ENCODE data around the gene BEND5.

Gene BEND5

DNA sequence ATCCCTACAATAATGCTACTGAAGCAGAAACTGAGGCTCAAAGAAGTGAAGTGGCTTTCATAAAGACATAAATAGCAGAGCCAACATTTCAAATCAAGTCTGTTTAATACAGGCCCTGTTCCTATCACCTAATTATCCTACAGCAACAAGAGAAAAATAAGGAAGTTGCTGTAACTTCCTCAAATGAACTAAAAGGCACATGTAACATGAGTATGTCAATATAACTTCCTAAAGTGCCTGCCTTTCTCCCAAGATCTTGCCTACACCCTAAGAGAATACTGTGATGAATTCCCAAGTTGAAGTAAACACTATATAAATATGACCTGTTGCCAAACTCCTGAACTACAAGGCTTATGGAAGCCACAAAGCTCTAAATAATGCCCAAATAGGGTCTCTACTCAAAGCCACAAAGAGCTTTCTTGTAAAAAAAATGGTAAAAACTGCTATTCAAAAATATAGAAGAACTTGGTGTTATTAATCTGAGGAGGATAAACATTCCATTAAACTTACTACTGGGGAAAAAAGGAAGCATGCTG is 8.6 kb downstream of the BEND5 start:
- DNase-seq: no peak

DNA sequence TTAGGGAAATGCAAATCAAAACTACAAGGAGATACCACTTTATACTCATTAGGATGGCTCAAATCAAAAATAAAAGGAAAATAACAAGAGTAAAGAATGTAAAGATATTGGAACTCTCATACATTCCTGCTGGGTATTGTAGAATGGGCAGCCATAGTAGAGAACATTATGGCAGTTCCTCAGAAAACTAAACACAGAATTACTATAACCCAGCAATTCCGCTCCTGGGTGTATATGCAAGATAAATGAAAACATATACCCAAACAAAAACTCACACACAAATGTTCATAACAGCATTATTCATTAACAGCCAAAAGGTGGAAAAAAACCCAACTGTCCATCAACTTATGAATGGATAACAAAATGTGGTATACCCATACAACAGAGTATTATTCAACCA is 11.4 kb downstream of the BEND5 start:
- no peak for DNase-seq

DNA sequence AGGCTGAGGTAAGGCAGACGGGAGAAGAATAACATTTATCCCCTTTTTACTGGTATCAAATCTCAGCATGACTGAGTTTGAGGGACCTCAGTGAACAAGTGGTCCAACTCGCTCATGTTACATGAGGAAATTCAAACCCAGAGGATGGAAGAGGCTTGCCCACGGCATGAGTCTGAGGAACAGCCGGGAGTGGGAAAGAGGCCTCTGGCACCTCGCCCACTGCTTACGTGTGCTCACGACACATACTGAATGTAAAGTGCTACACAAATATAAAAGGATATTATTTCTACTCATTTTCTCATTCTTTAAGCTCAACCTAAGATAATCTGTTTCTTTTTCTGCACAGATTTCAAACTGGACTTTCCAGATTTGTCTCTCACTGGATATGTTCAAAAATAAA is 14.7 kb downstream of the BEND5 start:
- no peak for DNase-seq

DNA sequence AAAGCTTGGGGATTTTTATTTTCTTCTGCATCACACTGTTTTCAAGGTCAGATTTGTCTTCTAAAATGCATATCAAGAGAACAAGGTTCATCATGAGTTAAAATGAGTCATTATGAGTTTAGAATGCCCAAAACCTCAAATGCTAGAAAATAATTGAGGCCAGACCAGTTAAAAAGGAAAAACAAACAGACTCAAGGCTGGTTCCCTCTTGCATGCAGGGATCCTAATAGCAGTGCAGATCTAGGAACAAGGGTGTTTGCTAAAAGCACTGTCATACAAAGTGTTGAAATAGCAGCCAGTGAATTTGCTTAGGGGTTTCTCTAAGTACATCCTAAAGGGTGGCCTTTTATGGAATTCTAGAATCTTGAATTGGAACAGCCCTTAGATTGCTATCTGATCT is 15.3 kb downstream of the BEND5 start:
- no peak for DNase-seq

DNA sequence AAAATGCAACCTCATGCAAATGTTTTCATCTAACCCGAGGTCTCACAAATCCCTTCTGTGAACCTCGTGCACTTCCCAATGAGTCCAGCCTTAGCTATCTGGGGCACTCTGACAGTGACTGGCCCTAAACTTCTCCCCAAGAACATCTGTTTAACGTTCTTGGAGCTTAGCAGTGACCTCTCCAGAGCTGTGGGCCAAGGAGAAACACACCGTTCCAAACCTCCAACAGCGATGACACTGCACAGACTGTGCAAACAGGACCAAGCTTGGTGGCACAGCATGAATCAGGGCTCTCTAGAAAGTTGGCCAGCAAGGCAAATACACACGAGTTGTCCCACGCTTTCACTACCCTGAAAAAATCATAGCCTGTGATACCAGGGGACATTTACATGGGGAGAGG is 15.8 kb downstream of the BEND5 start:
- no peak for DNase-seq

DNA sequence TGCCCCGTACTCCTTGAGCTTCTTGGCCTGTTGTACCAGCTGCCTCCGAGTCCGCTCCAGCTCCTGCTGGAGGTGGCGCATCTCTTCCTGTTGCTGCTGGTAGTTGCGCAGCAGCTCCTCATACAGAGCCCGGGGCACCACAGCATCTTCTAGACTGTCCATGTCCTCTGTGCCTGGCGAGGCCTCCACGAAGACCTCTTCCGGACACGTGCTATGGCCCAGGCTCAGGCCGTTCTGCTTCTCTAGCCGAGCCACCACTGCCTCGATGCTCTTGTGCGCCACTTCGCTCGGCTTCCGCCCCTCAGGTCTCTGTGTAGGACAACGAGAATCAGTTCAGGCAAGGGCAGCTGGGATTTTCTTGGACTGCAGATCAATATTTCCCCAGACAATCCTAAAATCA is 17.7 kb downstream of the BEND5 start:
- DNase-seq: no peak

DNA sequence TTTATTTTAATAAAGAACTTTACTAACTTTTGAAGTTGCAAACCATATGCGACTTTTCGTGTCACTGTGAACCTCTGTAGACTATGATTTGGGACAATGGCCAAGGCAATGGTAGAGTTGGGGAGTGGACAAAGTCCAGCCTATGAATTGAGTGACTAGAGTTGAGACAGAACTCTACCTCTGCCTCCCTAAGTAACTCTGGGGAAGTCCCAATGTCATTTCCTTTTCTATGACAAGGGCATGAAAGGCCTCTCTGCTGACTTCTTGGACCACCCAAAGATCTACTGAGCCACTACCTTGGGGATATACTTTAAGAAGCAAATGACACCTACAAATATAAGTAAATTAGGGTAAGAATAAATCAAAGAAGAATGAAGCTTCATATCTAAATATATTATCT is 19.3 kb downstream of the BEND5 start:
- no peak for DNase-seq

DNA sequence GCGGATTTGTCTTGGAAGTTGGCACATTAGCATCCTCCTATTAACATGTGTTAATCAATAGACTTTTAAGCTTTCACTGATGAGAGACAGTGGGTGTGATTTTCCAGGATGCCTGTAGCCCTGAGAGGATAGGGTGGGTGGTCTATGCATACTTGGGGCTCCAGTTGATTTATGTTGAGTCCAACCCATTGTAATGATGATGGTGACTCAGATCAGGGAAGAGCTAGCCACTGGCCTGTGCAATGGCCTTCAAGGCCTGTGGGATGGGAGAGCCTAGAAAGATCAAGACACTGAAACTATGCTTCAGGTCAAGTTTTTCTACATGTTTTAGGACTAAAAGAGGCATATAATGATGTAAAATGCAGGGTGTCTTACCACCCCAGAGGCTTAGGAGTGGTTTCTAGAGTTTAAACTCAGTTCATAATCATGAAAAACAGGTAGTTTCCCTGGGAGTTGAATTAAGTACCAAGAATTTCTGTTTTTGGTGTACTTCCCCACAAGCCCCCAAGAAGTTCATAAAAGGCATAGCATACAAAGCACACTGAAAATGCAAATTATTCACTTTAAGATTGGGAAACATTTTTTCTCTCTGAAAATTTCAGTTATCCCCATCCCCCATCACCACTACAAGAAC is 19.9 kb downstream of the BEND5 start:
- no peak for DNase-seq

DNA sequence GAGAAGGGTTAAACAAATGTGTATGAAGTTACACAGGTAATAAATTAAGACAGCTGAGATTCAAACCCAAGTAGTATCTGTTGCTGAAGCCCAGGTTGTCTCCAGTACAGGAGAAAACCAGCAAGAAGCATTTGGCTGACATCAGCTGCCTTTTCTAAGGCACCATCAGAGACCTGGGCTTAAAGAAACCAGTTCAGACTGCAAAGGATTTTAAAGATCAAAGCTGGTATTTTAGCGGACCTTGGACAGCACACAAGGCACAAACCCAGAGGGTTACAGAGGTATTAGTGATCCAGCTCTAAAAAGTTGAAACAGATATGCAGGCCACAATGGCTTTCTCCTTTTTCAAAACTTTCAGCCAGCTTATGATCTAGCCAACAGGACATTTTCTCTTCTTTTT is 23.4 kb downstream of the BEND5 start:
- DNase-seq: no peak

DNA sequence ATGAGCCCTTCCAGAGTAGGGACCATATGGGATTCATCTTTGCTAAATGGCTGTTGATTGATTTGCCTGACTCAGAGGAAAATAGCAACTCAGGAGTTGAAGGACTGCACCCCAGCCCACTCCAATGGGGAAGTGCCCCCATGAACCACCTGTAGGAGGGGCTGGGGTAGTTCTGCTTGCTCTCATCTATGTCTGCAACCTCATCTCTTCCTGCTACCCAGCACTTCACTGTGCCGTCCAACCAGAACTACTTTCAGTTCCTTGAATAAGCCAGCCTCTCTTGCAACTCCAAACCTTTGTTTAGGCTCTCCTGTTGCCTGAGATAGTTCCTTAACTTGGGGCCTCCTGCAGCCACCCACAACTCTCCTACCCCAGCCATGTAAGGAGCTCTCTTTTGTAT is 26.6 kb downstream of the BEND5 start:
- DNase-seq: no peak

DNA sequence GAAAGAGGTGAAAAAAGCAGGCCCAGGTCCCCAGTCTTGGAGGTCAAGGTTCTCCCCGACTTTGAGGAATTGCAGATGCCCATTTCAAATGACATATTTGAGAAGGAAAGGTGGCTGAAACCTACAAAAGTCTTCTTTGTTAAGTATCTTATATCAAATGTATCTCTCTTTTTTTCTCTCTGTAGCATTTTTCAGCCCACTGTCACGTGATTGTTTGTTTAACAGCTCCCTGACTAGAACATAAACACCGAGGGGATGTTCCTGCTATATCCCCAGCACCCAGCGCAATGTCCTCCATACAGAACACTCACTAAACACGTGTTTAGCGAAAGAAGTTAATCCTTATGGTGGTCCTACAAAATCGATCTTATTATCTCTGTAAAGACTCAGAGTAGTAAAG is 27.6 kb downstream of the BEND5 start:
- DNase-seq: no peak

DNA sequence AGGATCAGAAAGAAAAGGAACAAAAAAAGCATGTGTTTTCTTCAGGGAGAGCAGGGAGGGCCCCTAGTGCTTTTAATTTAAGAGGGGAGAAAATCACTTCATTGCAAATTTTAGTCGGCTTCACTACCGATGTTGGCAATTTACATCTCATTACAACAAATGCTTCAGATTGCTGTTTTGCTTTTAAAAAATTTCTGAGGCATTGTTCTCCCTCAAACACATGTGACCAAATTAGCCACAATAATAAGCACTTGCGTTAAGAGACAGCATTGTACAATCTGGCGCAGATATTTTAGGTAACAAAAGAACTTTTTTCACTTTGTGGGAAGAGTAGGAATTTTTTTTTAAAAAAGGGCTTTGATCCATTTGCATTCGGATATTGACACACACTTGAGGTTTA is 29.8 kb downstream of the BEND5 start:
- no peak for DNase-seq

DNA sequence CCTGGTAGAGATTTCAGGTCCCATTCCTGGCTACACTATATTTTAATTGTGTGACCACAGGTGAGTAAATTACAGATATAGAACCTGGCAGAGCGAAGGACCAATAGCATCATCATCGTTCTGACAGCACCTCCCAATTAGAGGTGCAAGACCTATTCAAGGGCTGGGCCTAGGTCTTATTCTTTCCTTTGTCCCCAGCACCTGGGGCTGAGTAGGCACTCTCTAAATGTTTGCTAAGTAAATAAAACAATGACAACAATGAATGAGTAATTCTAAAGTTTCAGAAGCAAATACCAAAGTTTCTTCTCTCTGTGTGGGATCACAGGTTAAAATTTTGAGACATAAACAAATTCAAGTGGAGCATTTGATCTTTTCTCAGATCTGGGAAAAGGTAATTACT is 32.7 kb downstream of the BEND5 start:
- DNase-seq: no peak

DNA sequence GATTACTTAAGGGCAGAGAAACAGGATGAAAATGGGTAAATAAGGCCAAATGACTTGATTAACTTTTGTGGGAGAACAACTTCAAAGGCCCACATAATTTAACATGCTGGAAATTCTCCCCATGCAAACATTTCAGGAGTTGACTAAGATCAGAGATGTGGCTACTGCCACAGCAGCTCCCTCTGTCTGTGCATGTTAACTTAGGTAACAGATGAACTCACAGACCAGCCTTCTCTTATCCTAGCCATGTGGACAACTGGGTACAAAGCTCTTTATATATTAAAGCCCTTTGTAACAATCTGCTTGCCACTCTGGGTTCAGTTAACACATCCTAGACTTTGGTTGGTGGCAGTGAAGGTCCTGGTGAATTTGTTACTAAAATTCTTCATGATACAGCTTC is 33.2 kb downstream of the BEND5 start:
- DNase-seq: no peak

DNA sequence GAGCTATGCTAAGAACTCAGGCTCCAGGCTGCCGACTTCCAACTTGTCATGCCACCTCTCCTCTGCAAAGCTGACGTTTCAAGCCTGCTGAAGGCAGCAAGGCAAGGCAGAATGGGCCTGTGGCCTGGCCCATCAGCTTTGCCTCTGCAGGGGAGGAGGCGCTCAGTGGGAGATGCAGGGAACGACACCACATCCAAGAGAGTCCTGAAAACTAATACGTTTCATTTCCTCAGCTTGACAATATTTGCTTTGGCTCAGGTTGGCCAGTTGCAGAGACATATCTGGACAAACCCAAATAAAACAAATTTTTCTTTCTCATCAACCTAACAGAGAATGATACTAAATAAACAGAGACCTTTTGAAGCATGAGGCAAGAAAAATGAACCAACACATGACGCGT is 35.3 kb downstream of the BEND5 start:
- no peak for DNase-seq

DNA sequence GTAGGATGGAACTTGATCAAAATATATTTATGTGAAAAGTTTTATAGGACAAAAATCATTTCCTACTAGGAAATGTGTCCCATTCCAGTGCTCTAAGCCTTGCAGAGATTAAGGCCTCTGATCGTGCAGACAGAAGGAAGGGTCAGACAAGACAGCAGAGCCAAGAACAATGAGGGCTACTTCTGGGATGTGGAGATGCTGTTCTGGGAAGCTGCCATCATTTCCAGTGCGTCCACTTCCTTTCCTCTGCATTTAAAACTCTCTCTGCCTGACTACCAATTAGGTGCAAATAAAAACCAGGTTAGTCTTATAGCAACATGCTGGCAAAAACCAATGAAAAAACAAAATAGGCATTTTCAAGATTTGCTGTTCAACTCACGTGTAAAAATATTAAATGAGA is 36.1 kb downstream of the BEND5 start:
- DNase-seq: no peak

DNA sequence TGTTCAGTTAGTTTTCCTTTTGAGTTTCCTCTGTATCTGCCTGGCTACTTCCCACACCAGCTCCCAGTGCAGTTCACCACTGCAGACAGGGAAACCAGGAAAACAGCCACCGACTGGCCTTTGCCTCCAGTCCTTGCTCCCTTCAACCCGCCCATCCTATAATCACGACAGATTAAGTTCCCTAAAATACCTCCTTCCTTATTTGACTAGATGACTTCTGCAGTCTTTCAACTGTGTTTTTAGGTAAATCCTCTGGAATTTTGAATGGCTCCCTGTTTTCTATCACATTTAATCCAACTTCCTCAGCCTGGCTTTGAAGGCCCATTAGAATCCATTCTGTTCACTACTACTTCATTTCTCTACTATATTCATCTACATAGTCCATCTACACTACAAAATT is 37.6 kb downstream of the BEND5 start:
- DNase-seq: no peak

DNA sequence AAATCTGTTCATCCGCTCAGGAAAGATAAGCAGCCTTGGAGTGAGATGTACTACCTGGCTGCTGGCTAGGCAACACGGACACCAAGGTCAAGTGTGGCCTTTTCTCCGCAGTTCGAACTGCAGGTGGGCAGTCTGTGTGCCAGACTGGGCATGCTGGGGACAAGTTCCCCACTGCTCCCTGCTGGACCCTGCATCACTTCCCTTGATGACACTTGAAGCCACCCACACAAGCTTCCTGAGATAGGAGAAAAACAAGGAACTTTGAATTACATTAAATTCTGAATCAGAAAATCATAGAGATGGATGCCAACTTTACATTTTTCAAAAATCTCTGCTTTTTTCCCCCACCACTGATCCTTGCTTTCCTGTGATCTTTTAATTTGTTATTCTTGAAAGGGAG is 38.3 kb downstream of the BEND5 start:
- no peak for DNase-seq

DNA sequence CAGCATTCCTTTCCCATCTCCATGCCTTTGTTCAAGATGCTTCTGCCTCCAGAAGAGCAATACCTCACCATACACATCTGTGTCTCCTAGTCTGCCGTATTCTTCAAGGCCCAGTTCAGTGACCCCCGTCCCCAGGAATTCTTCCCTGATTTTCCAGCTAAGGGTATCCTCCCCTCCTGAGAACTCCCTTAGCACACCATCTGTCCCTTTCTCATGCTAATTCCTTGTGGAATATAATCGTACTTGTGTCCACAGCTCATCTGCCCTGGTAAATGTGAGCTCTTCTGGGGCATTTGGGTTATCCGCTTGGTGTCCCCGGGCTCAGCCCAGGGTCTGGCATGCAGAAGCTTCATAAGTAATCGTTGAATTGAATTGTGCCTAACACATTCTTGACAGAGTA is 40.9 kb downstream of the BEND5 start:
- DNase-seq: no peak

DNA sequence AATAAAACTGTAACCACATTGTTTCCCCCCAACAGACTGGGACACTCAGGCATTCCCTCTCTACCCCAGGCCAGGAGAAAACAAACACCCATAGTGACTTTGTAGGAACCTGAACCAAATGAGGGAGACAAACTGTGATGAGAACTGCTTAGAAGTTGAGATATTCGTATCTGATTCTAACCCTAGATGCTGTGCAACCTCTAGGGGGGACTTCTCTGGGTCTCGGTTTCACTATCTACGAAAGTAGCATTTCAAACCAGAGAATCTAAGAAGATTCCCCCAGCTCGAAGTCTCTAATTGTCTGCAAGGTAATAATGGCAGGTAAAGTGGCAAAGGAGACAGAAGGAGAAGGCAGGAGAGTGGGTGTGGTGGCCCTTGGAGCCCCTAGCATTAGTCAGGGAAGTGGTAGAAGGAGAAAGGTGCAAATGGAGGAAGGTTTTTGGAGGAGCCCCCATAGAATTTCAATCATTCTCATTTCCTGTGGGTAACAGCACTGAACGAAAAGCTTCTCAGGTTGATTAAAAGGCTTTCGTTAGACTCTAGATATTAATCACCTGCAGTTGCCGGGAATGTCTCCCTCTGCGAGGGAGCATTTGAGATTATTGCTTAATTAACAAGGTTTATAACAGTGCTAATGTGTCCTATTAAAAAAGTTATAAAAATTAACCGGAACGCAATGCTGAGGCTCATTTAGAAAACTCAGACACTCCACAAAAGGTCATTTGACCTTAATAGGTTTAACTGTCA is 46.4 kb downstream of the BEND5 start:
- no peak for DNase-seq

DNA sequence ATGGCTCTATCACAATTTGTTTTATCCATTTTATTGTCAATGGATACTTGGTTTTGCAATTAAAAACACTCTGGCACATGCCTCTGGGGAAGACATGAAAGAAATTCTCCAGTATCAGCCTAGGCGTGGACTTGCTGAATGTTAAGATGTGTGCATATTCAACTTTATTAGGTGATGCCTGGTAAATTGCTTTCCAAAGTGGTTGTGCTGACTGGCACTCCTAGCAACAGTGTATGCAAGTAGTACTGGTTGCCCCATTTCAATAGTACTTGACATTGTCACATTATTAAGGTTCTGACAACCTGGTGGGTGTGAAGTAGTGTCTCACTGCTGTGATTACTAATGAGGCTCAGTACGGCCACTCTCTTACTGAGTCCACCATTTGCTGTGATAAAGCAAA is 48.1 kb downstream of the BEND5 start:
- no peak for DNase-seq

DNA sequence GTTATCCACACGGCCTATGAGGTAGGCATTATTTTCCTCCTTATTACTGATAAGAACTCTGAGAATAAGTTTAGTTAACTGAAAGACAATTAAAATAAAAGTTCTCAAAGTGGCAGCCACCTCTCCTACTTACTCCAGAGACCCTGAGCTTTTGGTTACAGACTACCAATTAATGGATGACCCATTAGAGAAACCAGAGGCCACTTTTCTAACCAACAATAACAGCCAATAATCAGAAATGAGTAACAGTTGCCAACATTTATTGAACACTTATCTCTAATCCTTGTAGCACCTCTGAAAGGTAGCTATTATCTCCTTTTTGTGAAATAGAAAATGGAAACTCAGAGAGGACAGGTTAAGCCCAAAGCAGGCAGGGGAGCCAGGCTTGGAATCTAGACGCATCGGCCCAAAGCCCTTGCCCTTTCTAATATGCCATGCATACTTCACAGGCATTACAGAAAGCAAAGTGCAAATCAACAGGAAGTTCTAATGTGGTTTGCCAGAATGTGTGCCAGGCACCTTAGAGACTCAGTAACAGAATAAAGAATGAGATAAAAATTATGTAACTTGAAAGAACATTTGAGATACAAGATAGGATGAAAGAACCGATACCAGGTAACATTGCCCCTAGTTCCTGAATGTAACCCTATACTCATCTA is 50.0 kb downstream of the BEND5 start:
- no peak for DNase-seq

DNA sequence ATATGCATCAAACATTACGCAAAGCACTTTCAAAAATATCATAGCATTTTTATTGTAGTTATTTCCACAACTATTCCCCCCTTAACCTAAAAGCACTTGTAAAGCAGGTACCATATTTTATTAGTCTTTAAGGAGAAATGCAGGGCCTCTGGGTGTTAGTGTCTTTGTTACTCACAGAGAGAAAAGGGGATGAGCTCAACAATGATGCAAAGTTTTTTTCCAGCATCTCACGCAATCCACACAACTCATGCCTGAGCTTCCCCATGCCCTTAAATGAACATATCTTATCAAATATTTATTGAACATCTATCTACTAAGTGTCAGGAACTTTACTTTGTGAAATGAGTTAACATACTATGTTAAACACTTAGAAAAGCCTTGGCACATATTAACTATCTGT is 50.6 kb downstream of the BEND5 start:
- no peak for DNase-seq
